Heart left ventricle (tissue), 16 donors: ENCODE measurements around the gene IRAK2. TPM values are rescaled to one million over a fixed set of nuclear protein-coding genes. Genes with fewer than 3 reads are reported as not detected.

Experiments
- ATAC-seq, 4 donors: fragments of 200-7000 bp; cut with Tn5 transposase; one replicate each; pipeline ENCODE4 v1.9.1; 2020 to 2022; ENCODE audit warnings: moderate library complexity in 4 of 4, mild to moderate bottlenecking in 3 of 4, moderate number of reproducible peaks in 1 of 4
- DNase-seq, 5 donors: peaks; one replicate each; pipeline ENCODE4 v3.0.0-alpha.2; 2020
- H3K27ac ChIP-seq, 12 donors: fragments of 200-600 bp; sonication (generic) in 4 of 12; one replicate each; pipeline versions ENCODE4 v1.5.0 to v1.8.0; 2016 to 2022; ENCODE audit warnings: mild to moderate bottlenecking in 2 of 12
- H3K27me3 ChIP-seq, 9 donors: fragments of 200-600 bp; sonication (generic) in 2 of 9; one replicate each; pipeline versions ENCODE4 v1.5.1 to v1.8.0; 2016 to 2022; ENCODE audit warnings: mild to moderate bottlenecking in 3 of 9
- H3K36me3 ChIP-seq, 9 donors: fragments of 200-600 bp; sonication (generic) in 2 of 9; one replicate each; pipeline versions ENCODE4 v1.5.0 to v1.8.0; 2018 to 2022; ENCODE audit warnings: mild to moderate bottlenecking in 2 of 9
- H3K4me1 ChIP-seq, 12 donors: fragments of 200-600 bp; sonication (generic) in 4 of 12; one replicate each; pipeline versions ENCODE4 v1.5.0 to v1.8.0; 2016 to 2022; ENCODE audit warnings: mild to moderate bottlenecking in 3 of 12
- H3K4me3 ChIP-seq, 12 donors: fragments of 200-600 bp; sonication (generic) in 4 of 12; one replicate each; pipeline versions ENCODE4 v1.5.0 to v1.8.0; 2017 to 2022; ENCODE audit warnings: mild to moderate bottlenecking in 9 of 12, moderate library complexity in 4 of 12
- H3K9me3 ChIP-seq, 12 donors: fragments of 200-600 bp; sonication (generic) in 4 of 12; one replicate each; pipeline versions ENCODE4 v1.5.0 to v1.8.0; 2016 to 2022; ENCODE audit warnings: mild to moderate bottlenecking in 1 of 12
- POLR2A ChIP-seq, 2 donors: fragments of 450-650 bp; IDR thresholded peaks; one replicate each; pipeline ENCODE4 v1.6.1; 2017; ENCODE audit warnings: antibody characterized with exemption in 2 of 2, mild to moderate bottlenecking in 2 of 2, moderate library complexity in 2 of 2
- WGBS, 4 donors: extraction: QIAGEN DNeasy Blood & Tissue Kit in 2 of 4; methylation state at CpG; one replicate each; pipeline versions ENCODE4 v1.1.5 to v1.1.7; 2013 to 2018; 5-methylcytosine and 5-hydroxymethylcytosine counted together
- intact Hi-C, 10 donors: fragments of 100-400 bp; cut with DNase I; formaldehyde crosslinking; loops; one replicate each; pipeline versions ENCODE4 v1.11.1 to v1.14.2; 2022
- polyA plus RNA-seq, 2 donors: library from polyadenylated mRNA; stranded (reverse); fragments of 200-250 nt; gene quantifications; one replicate each; pipeline ENCODE4 v1.2.3, GENCODE V29; 2013
- total RNA-seq, 9 donors: library from RNA; depleted of rRNA in 2 of 9; stranded (reverse); fragments of >200 nt in 2 of 9; fragmentation: NEBNext Ultra II Directional in 3 of 9; extraction: Animal tissue kit (Norgen Biotek cat#: 25700) in 3 of 9; gene quantifications; one replicate each; pipeline versions ENCODE4 v1.1.0 to v1.2.4, GENCODE V29; 2016 to 2023
- TF ChIP-seq, protein P1 (sequence below), 12 donors: fragments of 200-600 bp; sonication (generic) in 4 of 12; IDR thresholded peaks; one replicate each; pipeline versions ENCODE4 v1.5.0 to v1.8.0; 2018 to 2022; ENCODE audit warnings: antibody characterized with exemption in 12 of 12, mild to moderate bottlenecking in 5 of 12
- donor health status: ischemic (EF 13 %, LVEDD 7.1; RV severe dilation, severe dysfunction).
- donor health status: healthy with polysubstance abuse.
- donor health status: DM: no; HTN: yes; CAD: no.
- donor health status: DM: no; HTN: no; CAD: no.
- donor health status: ischemic (EF 25% LVEDD 6.9; RV normal size, moderate dysfunction).
- donor health status: ischemic (EF 25% LVEDD 5.7; RV mildly dilated, moderate dysfunction).
- donor health status: healthy.
- donor health status: DM: yes; HTN: yes; CAD: no.
- donor health status: ischemic (EF 35%, LVEDD 5.7; RV mildly dilated, moderate dysfunction).
- donor health status: nonischemic (EF 11% LVEDD 7.7; RV severe dilation, severe dysfunction).
- donor health status: DM: yes; HTN: yes; CAD: no.
- donor health status: PGD.
- donor health status: ischemic (EF 29% LVEDD 5.4; RV normal size, mild dysfunction).
- donor health status: nonischemic (EF 23%, LVEDD 6.1; RV moderate dilation, normal function).

IRAK2 gene
- total and polyA plus RNA-seq, 11 donors: 0.46 to 6.3 (median 1.4) TPM

DNA sequence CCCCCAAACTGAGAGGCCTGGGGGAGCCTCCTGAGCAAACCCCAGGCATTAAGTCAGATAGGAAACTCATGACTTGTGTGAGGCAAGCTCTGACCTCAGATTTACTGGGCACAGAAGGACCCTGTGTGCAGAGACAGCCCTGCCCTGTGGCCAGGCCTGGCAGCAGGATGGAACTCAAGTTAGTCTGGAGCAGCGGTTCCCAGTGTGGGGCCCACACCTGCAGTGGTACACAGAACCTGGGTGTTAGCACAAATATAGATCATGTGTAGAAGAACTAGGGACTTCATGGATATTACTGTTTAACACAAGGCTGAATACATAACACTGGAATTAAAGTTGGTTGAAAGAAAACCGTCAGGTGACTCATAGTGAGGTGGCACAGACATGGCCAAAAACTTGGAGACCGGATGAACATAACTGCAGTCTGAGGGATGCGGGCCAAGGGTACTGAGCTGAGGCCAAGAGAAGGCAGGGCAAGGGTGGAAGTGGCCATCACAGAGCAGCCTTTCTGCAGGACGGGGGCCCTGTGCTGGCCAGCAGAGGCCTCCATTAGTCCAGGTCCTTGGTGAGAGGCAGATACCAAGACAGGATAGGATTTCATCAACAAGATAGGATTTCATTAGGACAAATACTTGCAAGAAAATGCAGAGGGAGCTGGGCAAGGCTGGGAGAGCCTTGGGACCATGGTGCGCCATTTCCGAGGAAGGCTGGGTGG is 40.9 kb downstream of the IRAK2 start:
- Histone ChIP-seq H3K36me3 (peaks cover 0 to 24% (median 0%) of the 10 kb centered on the region in 9 donors), H3K27ac (peak overlapping the region in 2 of 12 donors; percentile 59 to 62)
- 82 to 90% (median 88%) methylated on average over 6 to 7 of the region's 7 CpGs for WGBS, 4 donors

DNA sequence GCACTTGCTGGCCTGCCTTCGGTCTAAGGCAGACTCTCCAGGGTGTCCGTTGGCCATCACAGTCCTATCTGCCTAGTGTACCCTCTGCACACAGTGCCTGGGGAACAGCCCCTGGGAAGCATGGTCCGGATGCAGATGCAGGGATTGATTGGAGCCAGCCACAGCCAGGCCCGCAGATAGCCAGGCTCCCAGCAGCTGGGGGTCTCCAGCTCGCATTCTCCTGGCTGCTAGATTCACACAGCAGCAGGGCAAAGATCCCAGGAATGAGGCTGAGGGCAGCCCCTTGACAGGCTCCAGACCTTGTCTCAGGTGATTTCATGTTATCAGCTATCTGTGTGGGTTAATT is 41.4 kb downstream of the IRAK2 start:
- WGBS, 4 donors: 64 to 77% (median 71%) methylated on average over 3 to 5 of the region's 5 CpGs
- TF ChIP-seq, protein P1, sequence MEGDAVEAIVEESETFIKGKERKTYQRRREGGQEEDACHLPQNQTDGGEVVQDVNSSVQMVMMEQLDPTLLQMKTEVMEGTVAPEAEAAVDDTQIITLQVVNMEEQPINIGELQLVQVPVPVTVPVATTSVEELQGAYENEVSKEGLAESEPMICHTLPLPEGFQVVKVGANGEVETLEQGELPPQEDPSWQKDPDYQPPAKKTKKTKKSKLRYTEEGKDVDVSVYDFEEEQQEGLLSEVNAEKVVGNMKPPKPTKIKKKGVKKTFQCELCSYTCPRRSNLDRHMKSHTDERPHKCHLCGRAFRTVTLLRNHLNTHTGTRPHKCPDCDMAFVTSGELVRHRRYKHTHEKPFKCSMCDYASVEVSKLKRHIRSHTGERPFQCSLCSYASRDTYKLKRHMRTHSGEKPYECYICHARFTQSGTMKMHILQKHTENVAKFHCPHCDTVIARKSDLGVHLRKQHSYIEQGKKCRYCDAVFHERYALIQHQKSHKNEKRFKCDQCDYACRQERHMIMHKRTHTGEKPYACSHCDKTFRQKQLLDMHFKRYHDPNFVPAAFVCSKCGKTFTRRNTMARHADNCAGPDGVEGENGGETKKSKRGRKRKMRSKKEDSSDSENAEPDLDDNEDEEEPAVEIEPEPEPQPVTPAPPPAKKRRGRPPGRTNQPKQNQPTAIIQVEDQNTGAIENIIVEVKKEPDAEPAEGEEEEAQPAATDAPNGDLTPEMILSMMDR (IDR thresholded peaks at IDR 0.05): no peak
- TF ChIP-seq POLR2A (IDR thresholded peaks at IDR 0.05): no peak
- no peak overlapping the region for H3K4me3 ChIP-seq
- H3K27me3 ChIP-seq: no peaks in the 10 kb centered on the region
- H3K4me1 ChIP-seq: peaks cover 0 to 24% (median 0%) of the 10 kb centered on the region in 12 donors
- no peak overlapping the region for H3K27ac ChIP-seq
- intact Hi-C loops: no loop called here
- H3K36me3 ChIP-seq: peaks cover 0 to 23% (median 0%) of the 10 kb centered on the region in 9 donors
- ATAC-seq (peak in 1 of 4 donors; percentile 33), DNase-seq (no peak)
- H3K9me3 ChIP-seq: no peaks in the 10 kb centered on the region

More for the DNA sequence above, 40.9 kb downstream of the IRAK2 start:
- H3K4me1 ChIP-seq: peaks cover 0 to 24% (median 0%) of the 10 kb centered on the region in 12 donors
- ATAC-seq (peak in 3 of 4 donors; percentile 26 to 67 (median 33)), DNase-seq (peak in 1 of 5 donors; percentile 44)
- no peaks in the 10 kb centered on the region for H3K9me3 ChIP-seq
- H3K4me3 ChIP-seq: no peak overlapping the region
- no peaks in the 10 kb centered on the region for H3K27me3 ChIP-seq
- intact Hi-C loops: no loop called here
- TF ChIP-seq POLR2A (IDR thresholded peaks at IDR 0.05): no peak
- TF ChIP-seq, protein P1 (IDR thresholded peaks at IDR 0.05): no peak

DNA sequence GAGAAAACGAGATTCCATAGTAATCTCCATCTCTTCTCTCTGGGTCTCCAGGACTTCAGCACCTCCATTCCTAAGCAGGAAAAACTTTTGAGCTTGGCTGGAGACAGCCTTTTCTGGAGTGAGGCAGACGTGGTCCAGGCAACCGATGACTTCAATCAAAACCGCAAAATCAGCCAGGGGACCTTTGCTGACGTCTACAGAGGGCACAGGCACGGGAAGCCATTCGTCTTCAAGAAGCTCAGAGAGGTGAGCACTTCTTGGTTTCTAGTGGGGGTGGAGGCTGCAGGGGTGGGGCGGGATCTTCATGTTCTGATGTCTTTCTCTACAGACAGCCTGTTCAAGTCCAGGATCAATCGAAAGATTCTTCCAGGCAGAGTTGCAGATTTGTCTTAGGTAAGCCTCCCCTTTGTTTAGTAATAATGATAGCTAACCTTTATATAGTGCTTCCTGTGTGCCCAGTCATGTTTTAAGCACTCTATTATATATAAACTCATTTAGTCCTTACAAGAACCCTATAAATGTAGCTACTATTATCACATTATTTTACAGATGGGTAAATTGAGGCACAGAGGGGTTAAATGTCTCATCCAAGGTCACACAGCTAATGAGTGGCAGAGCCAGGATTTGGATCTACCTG is 48.6 kb downstream of the IRAK2 start:
- peaks cover 0 to 10% (median 0%) of the 10 kb centered on the region in 12 donors for H3K9me3 ChIP-seq
- WGBS, 4 donors: 82 to 92% (median 85%) methylated on average over 9 of the region's 9 CpGs
- no peak overlapping the region for H3K4me3 ChIP-seq
- no peaks in the 10 kb centered on the region for H3K4me1 ChIP-seq
- no peak for DNase-seq
- no peak overlapping the region for H3K27ac ChIP-seq
- ATAC-seq: no peak
- peaks cover 0 to 37% (median 6%) of the 10 kb centered on the region in 9 donors for H3K36me3 ChIP-seq
- intact Hi-C loops: no loop called here
- no peaks in the 10 kb centered on the region for H3K27me3 ChIP-seq
- TF ChIP-seq, protein P1 (IDR thresholded peaks at IDR 0.05): no peak
- no peak for TF ChIP-seq POLR2A (IDR thresholded peaks at IDR 0.05)

DNA sequence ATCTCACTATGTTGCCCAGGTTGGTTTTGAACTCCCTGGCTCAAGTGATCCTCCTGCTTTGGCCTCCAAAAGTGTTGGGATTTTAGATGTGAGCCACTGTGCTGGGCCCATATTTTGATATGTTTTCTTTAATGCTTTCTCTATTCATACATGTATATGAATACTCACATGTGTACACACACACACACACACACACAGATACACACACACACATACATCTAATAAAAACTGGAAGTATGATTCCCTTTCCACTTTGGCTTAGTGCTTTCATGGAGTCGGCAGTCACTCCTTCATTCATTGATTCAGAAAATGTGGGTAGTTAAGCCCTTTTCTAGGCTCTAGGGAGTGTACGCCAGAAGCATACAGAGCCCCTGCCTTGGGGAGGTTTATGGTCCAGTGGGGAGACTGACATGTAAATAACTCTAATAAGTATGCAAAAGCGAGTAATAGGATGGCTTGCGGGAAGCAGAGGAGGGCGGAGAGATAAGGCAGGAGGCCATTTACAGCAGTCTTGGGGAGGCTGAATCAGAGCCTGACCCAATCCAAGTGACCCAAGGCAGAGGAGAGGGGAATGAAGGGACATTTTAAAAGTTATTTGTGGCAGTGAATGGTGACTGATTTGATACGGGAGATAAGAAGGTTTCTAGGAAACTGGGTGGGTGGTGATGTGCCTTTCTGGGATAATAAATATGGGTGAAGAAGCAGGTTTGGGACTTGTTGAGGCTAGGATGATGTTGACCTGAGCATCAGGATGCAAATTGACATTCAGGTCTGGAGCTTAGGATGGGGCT is 51.1 kb downstream of the IRAK2 start:
- Histone ChIP-seq H3K36me3 (peaks cover 0 to 33% (median 6%) of the 10 kb centered on the region in 9 donors), H3K4me3 (no peak overlapping the region), H3K9me3 (peaks cover 0 to 10% (median 0%) of the 10 kb centered on the region in 12 donors), H3K4me1 (peaks cover 0 to 9% (median 0%) of the 10 kb centered on the region in 12 donors), H3K27ac (no peak overlapping the region), H3K27me3 (no peaks in the 10 kb centered on the region)
- intact Hi-C loops: no loop called here
- ATAC-seq: no peak
- no peak for TF ChIP-seq POLR2A (IDR thresholded peaks at IDR 0.05)
- TF ChIP-seq, protein P1 (IDR thresholded peaks at IDR 0.05): no peak
- DNase-seq: no peak
- WGBS, 4 donors: 83 to 90% (median 86%) methylated on average over 6 of the region's 6 CpGs
